Fibroblast of villous mesenchyme (primary cell): Measurements from ENCODE around the gene IFT43. TPM values are rescaled to one million over a fixed set of nuclear protein-coding genes. Genes with fewer than 3 reads are reported as not detected.

Experiments
- DNase-seq: peaks from one replicate; pipeline ENCODE4 v3.0.0-alpha.2; 2010; ENCODE audit warnings: low read depth
- H3K4me3 ChIP-seq: 2 replicates; pipeline ENCODE4 v1.5.1; 2011; ENCODE audit warnings: low read depth, mild to moderate bottlenecking, low read length
- CTCF ChIP-seq: IDR thresholded peaks from 2 replicates; pipeline ENCODE4 v1.5.1; 2012; ENCODE audit warnings: low read depth, mild to moderate bottlenecking, low read length; ENCODE audit not compliant: insufficient read depth
- total RNA-seq: library from RNA; depleted of rRNA; stranded (reverse); fragments of >200 nt; gene quantifications from 2 replicates; pipeline ENCODE4 v1.2.3, GENCODE V29; 2012

Gene IFT43
- total RNA-seq, 1 donor = 51.0 TPM

DNA sequence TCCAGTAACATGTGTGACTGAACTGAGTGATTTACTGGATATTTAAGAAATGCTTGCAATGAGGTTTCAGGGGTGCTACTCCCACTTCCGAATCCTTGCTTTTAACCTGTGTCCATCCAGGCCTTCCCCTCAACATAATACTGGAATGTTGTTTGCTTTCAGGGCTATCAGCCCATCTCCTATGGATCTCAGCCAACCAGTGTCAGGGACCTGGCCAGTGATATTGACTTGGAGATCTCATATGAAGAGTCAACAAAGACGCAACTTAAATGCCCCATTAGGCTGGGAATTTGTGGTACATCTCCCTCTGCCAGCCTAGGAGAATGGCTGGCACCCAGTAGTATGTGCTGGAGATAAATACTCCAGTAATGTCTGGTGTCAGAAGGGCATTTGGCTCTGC, 889 bp upstream of the IFT43 start:
- H3K4me3 ChIP-seq = no peak overlapping the region
- DNase-seq = no peak
- TF ChIP-seq CTCF = no peak

GRCh38 chr14:75986439-75986765, 839 bp downstream of the IFT43 start:
- TF ChIP-seq CTCF = no peak
- peak overlapping the region; percentile 81 for H3K4me3 ChIP-seq
- no peak for DNase-seq

- peak; percentile 81 for DNase-seq
- no peak for TF ChIP-seq CTCF
- no peak overlapping the region for H3K4me3 ChIP-seq
Measured at GRCh38 chr14:75987201-75987970, 1.8 kb downstream of the IFT43 start.

- no peak overlapping the region for H3K4me3 ChIP-seq
- DNase-seq = peak; percentile 96
- TF ChIP-seq CTCF = no peak
Measured at GRCh38 chr14:75989134-75989533, 3.6 kb downstream of the IFT43 start.

DNA sequence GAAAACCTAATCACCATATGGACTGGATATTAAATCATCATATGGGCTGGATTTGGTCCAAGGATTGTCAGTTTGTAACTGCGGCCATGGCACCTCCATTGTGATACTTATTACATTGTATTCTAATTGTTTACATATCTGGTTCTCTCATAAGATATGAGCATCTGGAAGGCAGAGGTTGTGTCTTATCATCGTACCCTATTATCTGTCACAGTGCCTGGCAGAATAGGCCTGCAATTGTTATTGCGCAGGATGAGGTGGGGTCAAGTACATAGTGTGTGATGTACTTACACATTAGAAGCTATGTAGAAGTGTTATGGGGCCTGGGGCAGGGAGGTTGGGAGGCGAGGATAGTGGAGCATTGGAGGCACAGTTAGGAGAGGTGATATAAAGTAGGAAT, 4.7 kb downstream of the IFT43 start:
- no peak overlapping the region for H3K4me3 ChIP-seq
- TF ChIP-seq CTCF = no peak
- no peak for DNase-seq

DNA sequence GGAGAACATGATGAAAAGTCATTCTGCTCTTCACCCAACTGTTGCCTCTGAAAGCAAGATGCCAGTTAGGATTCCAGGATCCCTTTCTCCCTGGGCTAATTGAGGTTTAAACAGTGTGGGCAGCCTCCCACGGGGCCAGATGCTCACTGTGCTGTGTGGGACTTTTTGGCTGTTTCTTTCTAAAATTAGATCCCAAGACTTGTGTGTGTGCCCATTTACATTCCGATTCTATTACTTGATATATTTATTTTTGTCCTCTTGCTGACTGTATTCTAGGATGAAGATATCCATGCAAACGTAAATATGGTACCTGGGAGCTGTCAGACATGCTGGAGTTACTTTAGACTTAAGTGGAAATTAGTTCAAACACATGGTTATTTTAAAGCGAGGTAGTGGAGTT, 6.2 kb downstream of the IFT43 start:
- peak; percentile 25 for DNase-seq
- TF ChIP-seq CTCF = no peak
- no peak overlapping the region for H3K4me3 ChIP-seq

- no peak for TF ChIP-seq CTCF
- no peak overlapping the region for H3K4me3 ChIP-seq
- DNase-seq = no peak
Measured at GRCh38 chr14:75993567-75994041, 8.0 kb downstream of the IFT43 start.
